Measurements from ENCODE around the gene XKRX.

The XKRX gene

DNA sequence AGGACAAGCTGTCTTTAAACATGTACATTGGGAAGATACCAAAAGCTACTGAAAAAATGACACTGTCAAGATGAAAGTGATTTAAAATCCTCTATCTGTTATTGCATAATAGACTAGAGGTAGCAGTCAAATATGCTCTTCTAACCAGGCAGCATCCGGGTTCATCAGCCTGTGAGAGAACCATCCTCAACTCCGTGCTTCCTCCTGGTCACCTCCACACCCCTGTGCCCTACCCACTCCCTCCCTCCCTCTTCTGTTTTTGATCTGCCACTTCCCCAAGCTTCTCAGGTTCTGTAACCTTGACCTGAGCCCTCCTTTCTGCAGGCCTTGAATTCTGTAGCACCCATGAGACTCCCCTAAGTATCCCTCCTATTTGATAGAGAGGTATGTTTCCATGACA is 60.4 kb downstream of the XKRX start:
- no peaks in the 10 kb centered on the region for H3K27me3 ChIP-seq (replicated peaks)
- no peak for DNase-seq
- H3K27ac ChIP-seq, result no peak overlapping the region
- H3K36me3 ChIP-seq (replicated peaks), result no peaks in the 10 kb centered on the region
- TF ChIP-seq, protein P1, sequence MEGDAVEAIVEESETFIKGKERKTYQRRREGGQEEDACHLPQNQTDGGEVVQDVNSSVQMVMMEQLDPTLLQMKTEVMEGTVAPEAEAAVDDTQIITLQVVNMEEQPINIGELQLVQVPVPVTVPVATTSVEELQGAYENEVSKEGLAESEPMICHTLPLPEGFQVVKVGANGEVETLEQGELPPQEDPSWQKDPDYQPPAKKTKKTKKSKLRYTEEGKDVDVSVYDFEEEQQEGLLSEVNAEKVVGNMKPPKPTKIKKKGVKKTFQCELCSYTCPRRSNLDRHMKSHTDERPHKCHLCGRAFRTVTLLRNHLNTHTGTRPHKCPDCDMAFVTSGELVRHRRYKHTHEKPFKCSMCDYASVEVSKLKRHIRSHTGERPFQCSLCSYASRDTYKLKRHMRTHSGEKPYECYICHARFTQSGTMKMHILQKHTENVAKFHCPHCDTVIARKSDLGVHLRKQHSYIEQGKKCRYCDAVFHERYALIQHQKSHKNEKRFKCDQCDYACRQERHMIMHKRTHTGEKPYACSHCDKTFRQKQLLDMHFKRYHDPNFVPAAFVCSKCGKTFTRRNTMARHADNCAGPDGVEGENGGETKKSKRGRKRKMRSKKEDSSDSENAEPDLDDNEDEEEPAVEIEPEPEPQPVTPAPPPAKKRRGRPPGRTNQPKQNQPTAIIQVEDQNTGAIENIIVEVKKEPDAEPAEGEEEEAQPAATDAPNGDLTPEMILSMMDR (IDR thresholded peaks at IDR 0.05; ENCODE audit: low read depth, low read length, missing control alignments), result no peak
- in situ Hi-C loops (cut with HindIII; ENCODE audit: low pct_ligation_motif_present, low sequenced_read_pairs), result no loop called here
- no peak overlapping the region for H3K4me3 ChIP-seq (ENCODE audit: low read depth, low read length)

DNA sequence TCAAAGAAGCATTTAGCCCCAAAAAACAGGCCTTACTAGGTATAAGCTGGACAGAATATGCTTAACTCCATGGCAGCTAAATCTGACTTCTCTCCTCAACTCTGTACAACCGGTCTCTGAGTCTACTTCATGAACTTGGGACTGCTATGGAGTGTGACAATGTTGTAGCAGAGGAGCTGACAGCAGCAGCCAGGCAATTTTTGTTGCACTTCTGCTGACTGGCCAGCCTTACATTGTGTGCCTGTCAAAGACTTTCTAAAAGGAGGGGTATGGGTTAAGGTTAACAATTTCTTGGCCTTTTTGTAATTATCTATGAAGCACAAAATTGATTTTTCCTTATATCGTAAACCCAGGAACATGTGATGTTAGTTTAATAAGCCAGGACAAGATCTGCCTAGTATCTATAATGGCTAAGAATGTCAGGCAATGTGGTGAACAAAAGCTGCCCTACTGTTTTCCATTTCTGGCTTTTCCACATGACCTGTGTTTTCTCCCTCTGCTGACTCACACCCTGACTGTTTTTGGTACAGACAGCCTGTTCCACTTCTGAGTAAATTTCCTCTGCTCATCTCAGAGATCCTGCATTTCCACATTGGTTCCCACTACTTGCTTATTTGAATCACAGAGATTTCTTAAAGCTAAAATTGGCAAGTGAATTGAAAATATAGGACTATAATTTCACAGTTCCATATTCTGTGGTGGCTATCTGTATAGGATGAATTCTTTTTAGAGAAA is 63.9 kb downstream of the XKRX start:
- in situ Hi-C loops (cut with HindIII; ENCODE audit: low pct_ligation_motif_present, low sequenced_read_pairs), result no loop called here

More for the DNA sequence above, 63.9 kb downstream of the XKRX start:
- Histone ChIP-seq H3K4me3 (ENCODE audit: low read depth, low read length) (no peak overlapping the region), H3K27ac (no peak overlapping the region), H3K27me3 (replicated peaks) (no peaks in the 10 kb centered on the region), H3K36me3 (replicated peaks) (no peaks in the 10 kb centered on the region)
- TF ChIP-seq, protein P1 (IDR thresholded peaks at IDR 0.05; ENCODE audit: low read depth, low read length, missing control alignments), result no peak
- peak; percentile 38 for DNase-seq

All from brain microvascular endothelial cell (primary cell).